CD4-positive, alpha-beta T cell treated with Interleukin-12 subunit alpha and Interleukin-12 subunit beta, for 1 hour (primary cell): ENCODE results near the gene DYNLRB2.

Experiments used
- DNase-seq: peaks from one replicate; pipeline ENCODE4 v3.0.0-alpha.2; 2020

The DYNLRB2 gene

GRCh38 chr16:80554033-80554432, 13.2 kb downstream of the DYNLRB2 start:
- no peak for DNase-seq

- no peak for DNase-seq
Measured at GRCh38 chr16:80556481-80556880, 15.7 kb downstream of the DYNLRB2 start.

GRCh38 chr16:80557037-80557436, 16.2 kb downstream of the DYNLRB2 start:
- DNase-seq, result no peak

- no peak for DNase-seq
Measured at GRCh38 chr16:80559369-80559768, 18.6 kb downstream of the DYNLRB2 start.

- DNase-seq, result no peak
Measured at GRCh38 chr16:80563066-80563465, 22.3 kb downstream of the DYNLRB2 start.

- DNase-seq, result no peak
Measured at GRCh38 chr16:80564394-80564793, 23.6 kb downstream of the DYNLRB2 start.

- peak; percentile 29 for DNase-seq
Measured at GRCh38 chr16:80569440-80570105, 28.8 kb downstream of the DYNLRB2 start.

GRCh38 chr16:80570106-80570478, 29.3 kb downstream of the DYNLRB2 start:
- no peak for DNase-seq

- no peak for DNase-seq
Measured at GRCh38 chr16:80573700-80574120, 32.9 kb downstream of the DYNLRB2 start.

- no peak for DNase-seq
Measured at GRCh38 chr16:80576343-80576912, 35.6 kb downstream of the DYNLRB2 start.

- no peak for DNase-seq
Measured at GRCh38 chr16:80577485-80578280, 36.9 kb downstream of the DYNLRB2 start.

GRCh38 chr16:80580109-80580832, 39.5 kb downstream of the DYNLRB2 start:
- DNase-seq, result peak; percentile 72

- DNase-seq, result no peak
Measured at GRCh38 chr16:80583466-80583865, 42.7 kb downstream of the DYNLRB2 start.

GRCh38 chr16:80585764-80586163, 45.0 kb downstream of the DYNLRB2 start:
- peak; percentile 14 for DNase-seq

GRCh38 chr16:80586476-80586875, 45.7 kb downstream of the DYNLRB2 start:
- no peak for DNase-seq

- no peak for DNase-seq
Measured at GRCh38 chr16:80587071-80587470, 46.3 kb downstream of the DYNLRB2 start.

GRCh38 chr16:80591071-80591915, 50.5 kb downstream of the DYNLRB2 start:
- peak; percentile 67 for DNase-seq

GRCh38 chr16:80592273-80592672, 51.5 kb downstream of the DYNLRB2 start:
- no peak for DNase-seq

GRCh38 chr16:80594756-80595155, 54.0 kb downstream of the DYNLRB2 start:
- no peak for DNase-seq

- no peak for DNase-seq
Measured at GRCh38 chr16:80596507-80597207, 55.9 kb downstream of the DYNLRB2 start.

GRCh38 chr16:80599466-80599865, 58.7 kb downstream of the DYNLRB2 start:
- no peak for DNase-seq
